SK-N-MC (cell line): ENCODE measurements around the gene PPP3R2.

Experiments used
- EZH2 ChIP-seq: fragments of 200-600 bp; sonication (generic); IDR thresholded peaks from one replicate; pipeline ENCODE4 v1.6.1; 2017; ENCODE audit warnings: antibody characterized with exemption
- POLR2AphosphoS5 ChIP-seq: IDR thresholded peaks from 2 replicates; pipeline ENCODE4 v1.6.1; 2012; ENCODE audit warnings: mild to moderate bottlenecking, low read depth, low read length, borderline replicate concordance

DNA sequence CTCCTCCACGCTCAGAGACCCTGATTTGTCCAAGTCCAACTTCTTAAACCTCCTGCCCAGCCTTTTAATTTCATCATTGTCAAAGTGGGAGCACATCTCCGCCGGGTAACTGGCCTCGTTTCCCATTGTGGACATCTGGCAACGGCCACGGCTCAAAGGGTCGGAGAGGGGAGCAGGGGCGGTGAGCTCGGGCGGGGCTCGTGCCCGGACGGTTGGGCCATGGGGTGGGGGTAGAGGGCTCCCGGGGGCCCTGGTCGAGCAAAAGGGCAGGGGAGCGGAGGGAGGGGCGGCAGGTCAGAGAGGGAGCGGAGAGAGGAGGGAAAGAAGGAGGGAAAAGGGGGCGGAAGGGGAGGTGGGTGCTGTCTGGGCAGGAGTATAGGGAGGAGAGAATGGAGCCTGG is at the start of gene PPP3R2:
- no peak for TF ChIP-seq EZH2
- no peak for TF ChIP-seq POLR2AphosphoS5
